HG02884 (cell line): Measurements from ENCODE around the gene CARD19.
A peak's percentile ranks its signal among the peaks of the same experiment; 100 is the strongest.

Experiments
- ATAC-seq: cut with Tn5 transposase; IDR thresholded peaks from one replicate; pipeline ENCODE4 v1.9.1; 2021; ENCODE audit warnings: mild to moderate bottlenecking, moderate library complexity; ENCODE audit not compliant: unreplicated experiment

Gene CARD19

DNA sequence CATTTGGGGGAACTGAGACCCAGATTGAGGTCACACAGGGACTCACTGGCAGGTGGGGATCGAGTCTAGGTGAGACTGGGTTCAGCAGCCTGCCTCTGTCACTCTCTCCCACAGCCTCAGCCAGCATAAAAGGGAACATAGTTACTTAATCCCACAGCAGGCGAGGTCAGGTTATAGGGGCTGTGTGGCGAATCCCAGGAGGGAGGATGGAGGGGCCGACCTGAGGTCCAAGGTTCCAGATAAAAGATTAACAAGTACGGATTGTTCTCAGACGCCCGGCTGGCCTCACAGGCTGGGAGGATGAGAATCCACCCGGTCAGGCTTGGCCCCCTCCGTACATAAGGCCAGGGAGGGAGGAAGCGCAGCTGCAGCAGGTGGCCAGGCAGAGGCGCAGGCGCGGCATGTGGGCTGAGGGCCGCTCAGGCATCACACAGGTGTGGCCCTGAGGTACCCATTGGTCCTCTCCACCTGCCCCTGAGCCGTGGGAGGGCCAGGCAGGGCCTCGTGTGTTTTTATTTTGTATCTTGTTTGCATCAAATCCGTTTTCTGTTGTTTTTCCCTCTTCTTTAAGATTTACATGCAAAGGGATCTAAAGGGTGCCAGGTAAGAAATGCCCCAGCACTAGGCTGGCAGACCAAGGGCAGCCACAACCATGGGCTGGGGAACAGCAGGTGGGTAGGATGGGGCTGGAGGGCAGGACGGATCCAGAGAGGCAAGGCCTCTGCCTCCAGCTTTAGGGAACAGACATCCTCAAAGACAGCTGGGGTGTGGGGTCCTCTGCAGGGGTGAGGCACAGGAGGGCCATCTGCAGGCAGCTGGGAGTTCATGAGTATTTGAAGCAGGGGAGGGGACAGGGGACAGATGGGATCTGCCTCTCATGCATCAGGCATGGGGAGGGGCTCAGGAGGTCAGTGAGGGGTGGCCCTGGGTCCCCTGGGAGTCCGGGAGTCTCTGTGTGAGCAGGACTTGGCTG, 33.9 kb upstream of the CARD19 start:
- no peak for ATAC-seq

- ATAC-seq: peak; percentile 91
These were observed 31.5 kb upstream of the CARD19 start for GRCh38 chr9:93064392-93065134.

DNA sequence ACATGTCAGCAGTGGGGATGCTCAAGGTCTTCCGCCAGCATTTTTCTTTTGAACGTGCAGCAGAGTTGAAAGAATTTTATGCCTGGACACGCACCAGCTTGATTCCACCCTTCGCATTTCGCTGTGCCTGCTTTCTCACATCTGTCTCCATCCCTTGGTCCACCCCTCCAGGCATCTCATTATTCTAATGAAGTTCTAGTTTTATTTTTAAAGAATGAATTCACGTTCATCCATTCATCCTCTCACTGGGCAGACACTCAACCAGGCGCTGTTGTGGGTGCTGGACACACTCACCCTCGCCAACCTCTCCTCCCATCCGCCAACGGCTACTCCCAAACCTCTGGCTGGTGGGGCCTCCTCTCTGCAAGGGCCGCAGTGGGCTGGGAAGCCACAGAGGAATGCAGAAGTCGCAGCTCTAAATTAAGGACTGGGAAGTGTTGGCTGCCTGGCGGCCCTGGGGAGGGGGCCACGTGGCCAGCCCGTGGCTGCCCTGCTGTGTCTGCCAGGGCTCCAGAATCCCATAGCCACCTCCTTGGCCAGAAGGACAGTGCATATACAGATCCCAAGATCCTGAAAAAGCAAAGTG, 30.8 kb upstream of the CARD19 start:
- ATAC-seq: no peak

DNA sequence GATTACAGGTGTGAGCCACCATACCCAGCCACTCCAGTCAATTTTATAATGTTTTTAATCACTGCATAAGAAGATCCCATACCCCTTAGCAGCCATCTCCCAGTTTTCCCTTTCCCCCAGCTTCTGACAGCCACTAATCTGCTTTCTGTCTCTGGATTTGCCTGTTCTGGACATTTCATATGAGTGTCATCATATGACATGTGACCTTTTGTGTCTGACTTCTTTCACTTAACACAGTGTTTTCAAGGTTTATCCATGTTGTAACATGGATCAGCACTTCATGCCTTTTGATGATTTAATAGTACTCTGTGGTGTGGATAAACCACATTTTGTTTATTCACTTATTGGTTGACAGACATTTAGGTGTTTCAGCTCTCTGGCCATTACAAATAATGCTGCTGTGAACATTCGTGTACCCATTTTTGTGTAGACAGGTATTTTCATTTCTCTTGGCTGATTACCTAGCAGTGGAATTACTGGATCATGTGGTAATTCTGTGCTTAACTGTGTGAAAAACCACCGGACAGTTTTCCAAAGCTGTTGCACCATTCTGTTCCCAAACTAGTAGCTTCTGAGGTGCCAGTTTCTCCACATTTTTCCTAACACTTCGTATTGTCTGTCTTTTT, 28.9 kb upstream of the CARD19 start:
- ATAC-seq: no peak

- no peak for ATAC-seq
These were observed 27.1 kb upstream of the CARD19 start for GRCh38 chr9:93068956-93069355.

GRCh38 chr9:93071464-93071863, 24.6 kb upstream of the CARD19 start:
- ATAC-seq: no peak

DNA sequence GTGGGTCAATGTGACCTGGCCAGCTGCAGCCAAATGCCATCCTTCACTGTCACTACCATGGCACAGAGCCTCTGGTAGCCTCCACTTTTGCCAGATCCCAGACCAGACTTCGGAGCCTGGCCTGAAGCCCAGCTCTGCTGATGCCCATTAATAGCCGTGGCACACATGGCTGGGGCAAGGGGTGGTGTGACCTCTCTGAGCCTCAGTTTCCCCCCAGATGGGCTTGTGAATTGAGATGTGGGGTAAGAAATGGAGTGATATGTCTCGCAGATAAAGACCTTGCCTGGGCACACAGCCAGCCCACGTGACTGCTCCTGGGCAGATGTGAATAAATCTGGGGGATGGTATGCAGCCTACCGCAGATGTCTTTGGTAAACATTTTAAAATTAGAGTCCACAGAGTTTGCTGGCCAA, 23.6 kb upstream of the CARD19 start:
- no peak for ATAC-seq

DNA sequence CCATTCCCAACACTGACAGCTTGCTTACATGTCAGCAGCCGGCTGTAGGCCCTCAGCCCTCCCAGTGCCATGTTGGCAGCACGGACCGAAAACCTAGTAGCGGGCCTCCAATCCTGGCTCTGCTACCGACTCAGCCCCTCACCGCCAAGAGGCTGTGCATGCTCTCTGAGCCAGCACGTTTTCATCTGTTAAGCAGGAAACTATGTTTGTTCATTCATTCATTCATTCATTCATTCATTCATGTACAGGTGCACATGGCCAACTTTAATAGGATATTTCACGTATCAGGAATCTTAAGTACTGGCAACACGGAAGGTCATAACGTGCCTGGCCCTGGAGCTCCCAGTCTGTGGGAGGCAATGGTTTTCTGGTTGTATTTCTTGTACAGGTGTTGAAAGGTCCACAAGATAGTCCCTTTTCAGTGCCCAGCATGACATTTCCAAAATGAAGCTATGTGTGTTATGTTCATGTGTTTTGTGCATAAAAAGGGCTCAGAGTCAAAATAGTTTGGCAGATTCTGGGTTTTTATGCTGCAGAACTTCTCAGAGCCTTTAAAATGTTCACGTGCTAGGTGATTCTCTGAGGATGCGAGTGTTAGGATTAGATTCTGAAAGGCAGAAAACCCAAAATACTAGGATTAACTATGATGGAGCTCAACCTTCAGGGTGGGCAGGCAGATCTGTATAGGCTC, 19.8 kb upstream of the CARD19 start:
- ATAC-seq: no peak

- ATAC-seq: no peak
These were observed 19.3 kb upstream of the CARD19 start for GRCh38 chr9:93076792-93077128.

- no peak for ATAC-seq
These were observed 18.6 kb upstream of the CARD19 start for GRCh38 chr9:93077367-93077766.

GRCh38 chr9:93077811-93078210, 18.2 kb upstream of the CARD19 start:
- no peak for ATAC-seq

- ATAC-seq: no peak
These were observed 16.6 kb upstream of the CARD19 start for GRCh38 chr9:93079371-93079770.

- no peak for ATAC-seq
These were observed 15.6 kb upstream of the CARD19 start for GRCh38 chr9:93080406-93080805.

- ATAC-seq: no peak
These were observed 14.9 kb upstream of the CARD19 start for GRCh38 chr9:93081081-93081529.

DNA sequence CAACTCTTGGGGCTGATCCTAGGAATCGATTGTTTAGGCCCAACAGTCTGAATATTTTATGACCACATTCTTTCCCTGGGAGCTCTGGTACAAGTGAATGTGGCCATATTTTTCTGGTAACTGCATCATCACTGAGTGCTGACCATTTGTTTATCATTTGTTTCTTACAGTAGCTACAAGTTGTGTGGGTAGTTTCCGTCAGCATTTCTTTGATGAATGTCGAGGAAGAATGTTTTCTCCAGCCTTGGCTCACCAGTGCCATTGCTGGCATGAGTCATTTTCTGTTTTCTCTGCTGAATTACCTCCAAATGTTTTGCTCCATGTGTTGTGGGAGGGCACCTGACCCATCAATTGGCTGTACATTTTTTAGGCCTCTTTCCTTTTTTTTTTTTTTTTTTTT, 14.1 kb upstream of the CARD19 start:
- no peak for ATAC-seq

- ATAC-seq: no peak
These were observed 13.1 kb upstream of the CARD19 start for GRCh38 chr9:93082841-93083411.

DNA sequence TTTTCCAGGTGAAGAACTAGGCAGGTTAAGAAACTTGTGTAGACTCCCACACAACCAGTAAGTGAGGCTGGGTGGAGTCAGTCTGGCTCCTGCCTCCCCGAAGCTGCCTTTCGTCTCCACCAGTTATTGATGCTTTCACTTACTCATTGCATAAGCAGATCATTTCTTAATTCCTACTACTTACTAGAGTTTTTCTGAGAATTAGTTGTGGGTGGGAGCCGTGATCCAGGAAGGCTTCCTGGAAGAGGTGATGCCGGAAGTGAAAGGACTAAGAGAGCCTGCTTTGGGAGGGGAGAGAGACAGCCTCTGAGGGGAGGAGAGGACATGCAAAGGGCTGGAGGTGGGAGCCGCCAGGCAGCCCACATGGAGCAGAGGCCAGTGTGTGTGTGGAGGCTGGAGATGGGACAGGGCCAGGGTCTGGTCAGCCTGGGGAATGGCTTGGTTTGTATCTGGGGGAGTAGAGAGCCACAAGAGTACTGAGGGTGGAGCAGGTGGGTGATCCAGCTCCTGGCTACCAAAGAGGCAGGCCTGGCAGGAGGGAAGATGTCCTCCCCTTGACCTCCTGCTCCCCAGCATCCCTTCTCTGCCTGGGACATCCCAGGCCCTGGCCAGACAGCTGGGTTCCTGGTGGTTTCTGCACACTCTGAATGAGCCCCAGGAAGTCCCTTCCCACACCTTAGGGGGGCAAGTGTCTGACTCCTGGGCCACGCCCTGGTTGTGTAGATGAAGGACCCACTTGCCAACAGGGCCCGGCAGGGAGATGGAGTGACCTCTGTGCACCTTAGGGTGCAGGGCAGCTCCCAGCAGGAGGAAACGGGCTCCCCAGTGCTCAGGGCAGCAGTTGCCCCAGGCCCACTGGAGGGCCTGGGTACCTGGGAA, 12.2 kb upstream of the CARD19 start:
- no peak for ATAC-seq

DNA sequence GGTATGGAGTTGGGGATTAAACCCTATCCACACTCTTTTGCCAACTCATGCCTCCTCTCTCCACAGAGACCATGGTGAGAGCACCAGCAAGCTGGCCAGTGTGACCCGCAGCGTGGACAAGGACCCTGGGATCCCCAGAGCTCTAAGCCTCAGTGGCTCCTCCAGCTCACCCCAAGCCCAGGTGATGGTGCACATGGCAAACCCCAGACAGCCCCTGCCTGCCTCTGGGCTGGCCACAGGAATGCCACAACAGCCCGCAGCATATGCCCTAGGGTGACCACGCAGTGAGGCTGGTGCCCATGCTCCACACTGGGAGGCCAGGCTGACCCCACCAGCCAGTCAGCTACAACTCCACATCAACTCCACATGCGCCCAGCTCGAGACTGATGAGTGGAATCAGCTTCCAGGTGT, 11.5 kb upstream of the CARD19 start:
- no peak for ATAC-seq

DNA sequence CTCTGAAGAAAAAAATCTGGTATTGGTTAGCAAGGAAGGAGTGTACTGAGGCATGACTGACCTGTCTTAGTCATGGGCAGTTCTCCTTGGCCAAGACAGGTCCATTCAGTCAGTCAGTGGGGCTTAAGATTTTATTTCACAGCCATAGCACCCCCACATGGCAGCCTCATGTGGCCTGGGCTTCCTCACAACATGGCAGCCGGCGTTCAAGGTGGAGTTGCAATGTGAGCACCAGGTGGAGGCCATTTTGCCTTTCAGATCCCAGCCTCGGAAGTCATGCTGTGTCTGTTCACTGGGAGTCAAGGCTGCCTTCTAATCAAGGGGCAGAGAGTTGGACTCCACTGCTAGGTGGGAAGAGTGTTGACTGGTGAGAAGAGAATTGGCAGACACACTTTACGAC, 10.3 kb upstream of the CARD19 start:
- no peak for ATAC-seq
